ENCODE results near the gene DLG2.

DLG2 gene

GRCh38 chr11:85541683-85542082, 85.5 kb downstream of the DLG2 start:
- H3K9me2 ChIP-seq (replicated peaks; ENCODE audit: control insufficient read depth, low read length) = no peaks in the 10 kb centered on the region
- no peak overlapping the region for H3K4me2 ChIP-seq (ENCODE audit: low read length)
- TF ChIP-seq EZH2phosphoT487 (IDR thresholded peaks at IDR 0.05; ENCODE audit: borderline replicate concordance, low read length) = no peak
- TF ChIP-seq CTCF (IDR thresholded peaks at IDR 0.05; ENCODE audit: low read depth, low read length, poor library complexity, severe bottlenecking) = no peak
- H3K4me1 ChIP-seq (ENCODE audit: control insufficient read depth, low read length) = no peaks in the 10 kb centered on the region
- no peak overlapping the region for H3K27ac ChIP-seq (ENCODE audit: low read depth, low read length)
- no peak overlapping the region for H3K4me3 ChIP-seq (ENCODE audit: low read length)
- no peaks in the 10 kb centered on the region for H3K79me2 ChIP-seq (ENCODE audit: control insufficient read depth, low read length)
- no peaks in the 10 kb centered on the region; the same call in 1 of the 2 replicates for H3K9me3 ChIP-seq (ENCODE audit: control insufficient read depth, insufficient read depth, low read length)
- H3F3A ChIP-seq (ENCODE audit: control insufficient read depth, insufficient read depth) = no peaks in the 10 kb centered on the region
- no peaks in the 10 kb centered on the region for H3K27me3 ChIP-seq (ENCODE audit: control insufficient read depth, low read length)
- no peaks in the 10 kb centered on the region for H3K36me3 ChIP-seq (ENCODE audit: control insufficient read depth, low read length)
- H4K20me1 ChIP-seq (ENCODE audit: control insufficient read depth, insufficient read depth, low read depth, low read length) = no peaks in the 10 kb centered on the region

GRCh38 chr11:85540635-85541205, 86.4 kb downstream of the DLG2 start:
- H3K27ac ChIP-seq (ENCODE audit: low read depth, low read length) = no peak overlapping the region
- TF ChIP-seq CTCF (IDR thresholded peaks at IDR 0.05; ENCODE audit: low read depth, low read length, poor library complexity, severe bottlenecking) = no peak
- no peak for TF ChIP-seq EZH2phosphoT487 (IDR thresholded peaks at IDR 0.05; ENCODE audit: borderline replicate concordance, low read length)

GRCh38 chr11:85540181-85540580, 87.0 kb downstream of the DLG2 start:
- no peaks in the 10 kb centered on the region for H3K9me2 ChIP-seq (replicated peaks; ENCODE audit: control insufficient read depth, low read length)
- H3F3A ChIP-seq (ENCODE audit: control insufficient read depth, insufficient read depth) = no peaks in the 10 kb centered on the region
- H3K4me1 ChIP-seq (ENCODE audit: control insufficient read depth, low read length) = no peaks in the 10 kb centered on the region
- H3K4me3 ChIP-seq (ENCODE audit: low read length) = no peak overlapping the region
- H3K79me2 ChIP-seq (ENCODE audit: control insufficient read depth, low read length) = no peaks in the 10 kb centered on the region
- H4K20me1 ChIP-seq (ENCODE audit: control insufficient read depth, insufficient read depth, low read depth, low read length) = no peaks in the 10 kb centered on the region
- no peak overlapping the region for H3K27ac ChIP-seq (ENCODE audit: low read depth, low read length)
- TF ChIP-seq CTCF (IDR thresholded peaks at IDR 0.05; ENCODE audit: low read depth, low read length, poor library complexity, severe bottlenecking) = no peak
- no peak for TF ChIP-seq EZH2phosphoT487 (IDR thresholded peaks at IDR 0.05; ENCODE audit: borderline replicate concordance, low read length)
- H3K9me3 ChIP-seq (ENCODE audit: control insufficient read depth, insufficient read depth, low read length) = no peaks in the 10 kb centered on the region; the same call in 1 of the 2 replicates
- no peaks in the 10 kb centered on the region for H3K27me3 ChIP-seq (ENCODE audit: control insufficient read depth, low read length)
- H3K4me2 ChIP-seq (ENCODE audit: low read length) = no peak overlapping the region
- no peaks in the 10 kb centered on the region for H3K36me3 ChIP-seq (ENCODE audit: control insufficient read depth, low read length)

More at GRCh38 chr11:85540635-85541205, 86.4 kb downstream of the DLG2 start:
- Histone ChIP-seq H3K4me1 (ENCODE audit: control insufficient read depth, low read length) (no peaks in the 10 kb centered on the region), H3K27me3 (ENCODE audit: control insufficient read depth, low read length) (no peaks in the 10 kb centered on the region), H3K9me3 (ENCODE audit: control insufficient read depth, insufficient read depth, low read length) (no peaks in the 10 kb centered on the region; the same call in 1 of the 2 replicates), H3K9me2 (replicated peaks; ENCODE audit: control insufficient read depth, low read length) (no peaks in the 10 kb centered on the region), H3K36me3 (ENCODE audit: control insufficient read depth, low read length) (no peaks in the 10 kb centered on the region), H4K20me1 (ENCODE audit: control insufficient read depth, insufficient read depth, low read depth, low read length) (no peaks in the 10 kb centered on the region), H3F3A (ENCODE audit: control insufficient read depth, insufficient read depth) (no peaks in the 10 kb centered on the region), H3K79me2 (ENCODE audit: control insufficient read depth, low read length) (no peaks in the 10 kb centered on the region), H3K4me2 (ENCODE audit: low read length) (no peak overlapping the region), H3K4me3 (ENCODE audit: low read length) (no peak overlapping the region)

Data from DOHH2 (cell line).